SK-N-SH (cell line): Measurements from ENCODE around the gene KMT2A. TPM values are rescaled to one million over a fixed set of nuclear protein-coding genes. Genes with fewer than 3 reads are reported as not detected.
"Not testable (repeated sequence)": the region's sequence is repeated elsewhere in the genome, so short reads cannot be mapped to it uniquely, and the experiment has no call there.

Source experiments
- CTCF ChIA-PET: fragments of 300-600, 350-600 bp; formaldehyde crosslinking; extraction: SDS; loops from one replicate; lab custom pipeline; 2021; lab: Yijun Ruan, JAX
- POLR2A ChIA-PET: fragments of 350-600 bp; sonication (Branson Sonifier 250); formaldehyde crosslinking; extraction: SDS; loops from one replicate; lab custom pipeline; 2020; ENCODE audit warnings: antibody characterized with exemption, inconsistent platforms; lab: Yijun Ruan, JAX
- DNase-seq: peaks from one replicate; pipeline ENCODE4 v3.0.0; 2012
- H2AFZ ChIP-seq: fragments of 200-600 bp; sonication (generic); 2 replicates; pipeline ENCODE4 v1.8.1; 2016; ENCODE audit warnings: antibody characterized with exemption, mild to moderate bottlenecking, low read depth
- H3F3A ChIP-seq: fragments of 200-600 bp; sonication (generic); replicated peaks from 2 replicates; pipeline ENCODE3; 2016; ENCODE audit warnings: antibody characterized with exemption, mild to moderate bottlenecking; ENCODE audit not compliant: insufficient read depth
- H3K27ac ChIP-seq, 2 experiments: fragments of 200-500 bp in 1 of 2; fragments of 200-600 bp in 1 of 2; sonication (Bioruptor generic) in 1 of 2; sonication (generic), shearing (Covaris generic) in 1 of 2; 2 replicates each; pipeline versions ENCODE4 v1.5.1 to v1.6.1; 2014 to 2016; ENCODE audit warnings: low read depth in 2 of 2, inconsistent platforms in 1 of 2, low read length in 1 of 2, mild to moderate bottlenecking in 1 of 2, mixed read lengths in 1 of 2
- H3K27me3 ChIP-seq: fragments of 200-600 bp; sonication (generic), shearing (Covaris generic); 2 replicates; pipeline ENCODE4 v1.6.1; 2016; ENCODE audit warnings: mixed run types; ENCODE audit not compliant: insufficient read depth
- H3K36me3 ChIP-seq, 2 experiments: fragments of 200-500 bp in 1 of 2; fragments of 200-600 bp in 1 of 2; sonication (Bioruptor generic) in 1 of 2; sonication (generic) in 1 of 2; replicated peaks in 1 of 2; 2 replicates each; pipeline versions ENCODE3 to v1.5.1; 2014 to 2016; ENCODE audit warnings: low read length in 1 of 2, mild to moderate bottlenecking in 1 of 2; ENCODE audit not compliant: insufficient read depth in 2 of 2, control insufficient read depth in 1 of 2
- H3K4me1 ChIP-seq, 2 experiments: fragments of 200-500 bp in 1 of 2; fragments of 200-600 bp in 1 of 2; sonication (Bioruptor generic) in 1 of 2; sonication (generic), shearing (Covaris generic) in 1 of 2; 2 replicates each; pipeline versions ENCODE4 v1.5.1 to v1.6.1; 2014 to 2016; ENCODE audit warnings: low read depth in 1 of 2, low read length in 1 of 2, mixed run types in 1 of 2; ENCODE audit not compliant: insufficient read depth in 2 of 2, control insufficient read depth in 1 of 2
- H3K4me2 ChIP-seq: fragments of 200-600 bp; sonication (generic), shearing (Covaris generic); 2 replicates; pipeline ENCODE4 v1.6.1; 2017; ENCODE audit warnings: mixed run types
- H3K4me3 ChIP-seq, 2 experiments: fragments of 200-500 bp in 1 of 2; fragments of 200-600 bp in 1 of 2; sonication (Bioruptor generic) in 1 of 2; sonication (generic), shearing (Covaris generic) in 1 of 2; 2 replicates each; pipeline versions ENCODE4 v1.5.1 to v1.8.1; 2014 to 2016; ENCODE audit warnings: low read depth in 2 of 2, inconsistent platforms in 1 of 2, low read length in 1 of 2, mild to moderate bottlenecking in 1 of 2, mixed read lengths in 1 of 2, moderate library complexity in 1 of 2
- H3K79me2 ChIP-seq: fragments of 200-600 bp; sonication (generic); 2 replicates; pipeline ENCODE4 v1.8.1; 2017; ENCODE audit warnings: mild to moderate bottlenecking; ENCODE audit not compliant: insufficient read depth
- H3K9ac ChIP-seq: fragments of 200-600 bp; sonication (generic); 2 replicates; pipeline ENCODE4 v1.6.1; 2017; ENCODE audit warnings: mixed run types
- H3K9me2 ChIP-seq: fragments of 200-600 bp; sonication (generic); 2 replicates; pipeline ENCODE4 v1.6.1; 2017; ENCODE audit warnings: mixed run types
- H3K9me3 ChIP-seq: fragments of 200-600 bp; sonication (generic); 2 replicates; pipeline ENCODE4 v1.6.1; 2017; ENCODE audit warnings: mixed run types, mild to moderate bottlenecking, moderate library complexity
- H4K20me1 ChIP-seq: fragments of 200-600 bp; sonication (generic); 2 replicates; pipeline ENCODE4 v1.6.1; 2017; ENCODE audit warnings: mild to moderate bottlenecking, mixed run types; ENCODE audit not compliant: insufficient read depth
- EP300 ChIP-seq, 2 experiments: IDR thresholded peaks; 2 replicates each; pipeline versions ENCODE4 v1.4.0 to v1.6.1; 2012; ENCODE audit warnings: borderline replicate concordance in 1 of 2, low read depth in 1 of 2, low read length in 1 of 2
- FOXM1 ChIP-seq: IDR thresholded peaks from 2 replicates; pipeline ENCODE4 v1.4.0; 2012; ENCODE audit warnings: low read depth, mild to moderate bottlenecking
- GABPA ChIP-seq: IDR thresholded peaks from 2 replicates; pipeline ENCODE4 v1.4.0; 2012; ENCODE audit warnings: low read depth, mild to moderate bottlenecking
- SIN3A ChIP-seq: IDR thresholded peaks from 2 replicates; pipeline ENCODE4 v1.6.1; 2012; ENCODE audit warnings: low read depth, mild to moderate bottlenecking, low read length, moderate library complexity, borderline replicate concordance
- SMC3 ChIP-seq: IDR thresholded peaks from 2 replicates; pipeline ENCODE4 v1.6.1; 2012; ENCODE audit warnings: low read depth, low read length, improper control_type of control experiment
- TEAD4 ChIP-seq: IDR thresholded peaks from 2 replicates; pipeline ENCODE4 v1.4.0; 2012; ENCODE audit warnings: mild to moderate bottlenecking, borderline replicate concordance; ENCODE audit not compliant: insufficient read depth
- WGBS: methylation state at CpG from one replicate; pipeline ENCODE4 v1.1.6; 2017; ENCODE audit warnings: low lambda C conversion rate; 5-methylcytosine and 5-hydroxymethylcytosine counted together
- polyA plus RNA-seq, 3 experiments: library from polyadenylated mRNA; depleted of rRNA; stranded (reverse); fragments of >200 nt; gene quantifications; 2 replicates each; pipeline ENCODE4 v1.2.3, GENCODE V29; 2012
- TF ChIP-seq, protein P1 (sequence below): IDR thresholded peaks from 2 replicates; pipeline ENCODE4 v1.4.0; 2012; ENCODE audit warnings: low read depth, borderline replicate concordance
- TF ChIP-seq, protein P2 (sequence below): IDR thresholded peaks from 2 replicates; pipeline ENCODE4 v1.6.1; 2012; ENCODE audit warnings: mild to moderate bottlenecking, low read depth, low read length, moderate library complexity

The KMT2A gene
- polyA plus RNA-seq, 1 of the 3 experiments (the other 2 are of a cell fraction): 15.7 TPM

DNA sequence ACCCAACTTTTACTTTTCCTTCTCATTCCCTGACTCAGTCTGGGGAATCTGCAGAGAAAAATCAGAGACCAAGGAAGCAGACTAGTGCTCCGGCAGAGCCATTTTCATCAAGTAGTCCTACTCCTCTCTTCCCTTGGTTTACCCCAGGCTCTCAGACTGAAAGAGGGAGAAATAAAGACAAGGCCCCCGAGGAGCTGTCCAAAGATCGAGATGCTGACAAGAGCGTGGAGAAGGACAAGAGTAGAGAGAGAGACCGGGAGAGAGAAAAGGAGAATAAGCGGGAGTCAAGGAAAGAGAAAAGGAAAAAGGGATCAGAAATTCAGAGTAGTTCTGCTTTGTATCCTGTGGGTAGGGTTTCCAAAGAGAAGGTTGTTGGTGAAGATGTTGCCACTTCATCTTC is 37.2 kb downstream of the KMT2A start:
- POLR2A ChIA-PET: no interaction called here
- Histone ChIP-seq H3K79me2 (peaks cover 73% of the 10 kb centered on the region), H3K4me1 (no peaks in the 10 kb centered on the region), H3K4me2 (no peak overlapping the region), H3K9me2 (no peaks in the 10 kb centered on the region), H3K27ac (no peak overlapping the region), H3K4me3 (no peak overlapping the region), H4K20me1 (peaks cover 28% of the 10 kb centered on the region), H3K36me3 (peaks cover 54 to 68% of the 10 kb centered on the region in 2 experiments), H3K9me3 (no peaks in the 10 kb centered on the region), H3K27me3 (no peaks in the 10 kb centered on the region), H3F3A (no peaks in the 10 kb centered on the region), H2AFZ (no peak overlapping the region), H3K9ac (no peak overlapping the region)
- TF ChIP-seq, protein P1, sequence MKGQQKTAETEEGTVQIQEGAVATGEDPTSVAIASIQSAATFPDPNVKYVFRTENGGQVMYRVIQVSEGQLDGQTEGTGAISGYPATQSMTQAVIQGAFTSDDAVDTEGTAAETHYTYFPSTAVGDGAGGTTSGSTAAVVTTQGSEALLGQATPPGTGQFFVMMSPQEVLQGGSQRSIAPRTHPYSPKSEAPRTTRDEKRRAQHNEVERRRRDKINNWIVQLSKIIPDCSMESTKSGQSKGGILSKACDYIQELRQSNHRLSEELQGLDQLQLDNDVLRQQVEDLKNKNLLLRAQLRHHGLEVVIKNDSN: no peak
- TF ChIP-seq, protein P2, sequence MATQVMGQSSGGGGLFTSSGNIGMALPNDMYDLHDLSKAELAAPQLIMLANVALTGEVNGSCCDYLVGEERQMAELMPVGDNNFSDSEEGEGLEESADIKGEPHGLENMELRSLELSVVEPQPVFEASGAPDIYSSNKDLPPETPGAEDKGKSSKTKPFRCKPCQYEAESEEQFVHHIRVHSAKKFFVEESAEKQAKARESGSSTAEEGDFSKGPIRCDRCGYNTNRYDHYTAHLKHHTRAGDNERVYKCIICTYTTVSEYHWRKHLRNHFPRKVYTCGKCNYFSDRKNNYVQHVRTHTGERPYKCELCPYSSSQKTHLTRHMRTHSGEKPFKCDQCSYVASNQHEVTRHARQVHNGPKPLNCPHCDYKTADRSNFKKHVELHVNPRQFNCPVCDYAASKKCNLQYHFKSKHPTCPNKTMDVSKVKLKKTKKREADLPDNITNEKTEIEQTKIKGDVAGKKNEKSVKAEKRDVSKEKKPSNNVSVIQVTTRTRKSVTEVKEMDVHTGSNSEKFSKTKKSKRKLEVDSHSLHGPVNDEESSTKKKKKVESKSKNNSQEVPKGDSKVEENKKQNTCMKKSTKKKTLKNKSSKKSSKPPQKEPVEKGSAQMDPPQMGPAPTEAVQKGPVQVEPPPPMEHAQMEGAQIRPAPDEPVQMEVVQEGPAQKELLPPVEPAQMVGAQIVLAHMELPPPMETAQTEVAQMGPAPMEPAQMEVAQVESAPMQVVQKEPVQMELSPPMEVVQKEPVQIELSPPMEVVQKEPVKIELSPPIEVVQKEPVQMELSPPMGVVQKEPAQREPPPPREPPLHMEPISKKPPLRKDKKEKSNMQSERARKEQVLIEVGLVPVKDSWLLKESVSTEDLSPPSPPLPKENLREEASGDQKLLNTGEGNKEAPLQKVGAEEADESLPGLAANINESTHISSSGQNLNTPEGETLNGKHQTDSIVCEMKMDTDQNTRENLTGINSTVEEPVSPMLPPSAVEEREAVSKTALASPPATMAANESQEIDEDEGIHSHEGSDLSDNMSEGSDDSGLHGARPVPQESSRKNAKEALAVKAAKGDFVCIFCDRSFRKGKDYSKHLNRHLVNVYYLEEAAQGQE: peak; percentile 69; the same call in 1 of the 2 replicates
- DNase-seq: no peak
- CTCF ChIA-PET: interaction anchor here (1.4 to 2.9 kb wide), 2 partner anchors 15 to 17 kb away, joined by 4 to 13 read pairs; no protein-coding TSS in a partner anchor
- WGBS: 97% methylated on average over 6 of the region's 6 CpGs

DNA sequence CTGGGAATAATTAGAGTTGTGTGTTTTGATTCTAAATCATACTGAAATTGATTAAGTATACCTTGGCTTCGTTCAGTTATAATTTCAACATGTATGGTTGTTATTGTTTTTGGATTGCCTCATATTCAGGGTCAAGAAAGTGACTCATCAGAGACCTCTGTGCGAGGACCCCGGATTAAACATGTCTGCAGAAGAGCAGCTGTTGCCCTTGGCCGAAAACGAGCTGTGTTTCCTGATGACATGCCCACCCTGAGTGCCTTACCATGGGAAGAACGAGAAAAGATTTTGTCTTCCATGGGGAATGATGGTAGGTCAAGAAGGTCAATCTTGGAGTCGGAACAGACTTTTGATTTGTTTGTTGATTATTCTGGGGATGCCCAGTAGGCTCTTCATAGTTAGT is 40.4 kb downstream of the KMT2A start:
- H3K4me3 ChIP-seq: no peak overlapping the region
- 73% methylated on average over 7 of the region's 7 CpGs for WGBS
- peaks cover 57 to 72% of the 10 kb centered on the region in 2 experiments for H3K36me3 ChIP-seq
- DNase-seq: no peak
- no peaks in the 10 kb centered on the region for H3K9me3 ChIP-seq
- H2AFZ ChIP-seq: no peak overlapping the region
- POLR2A ChIA-PET: no interaction called here
- H3K4me1 ChIP-seq: no peaks in the 10 kb centered on the region
- H3K79me2 ChIP-seq: peaks cover 51% of the 10 kb centered on the region
- H4K20me1 ChIP-seq: peaks cover 5% of the 10 kb centered on the region; the same call in 1 of the 2 replicates
- no peak overlapping the region for H3K27ac ChIP-seq
- no peak overlapping the region for H3K4me2 ChIP-seq
- H3K9ac ChIP-seq: no peak overlapping the region
- CTCF ChIA-PET: interaction anchor here (0.5 to 1.2 kb wide), 4 partner anchors 12 to 94 kb away, joined by 3 to 4 read pairs (median 3); no protein-coding TSS in a partner anchor
- TF ChIP-seq SIN3A (no peak), TEAD4 (no peak), EP300 (IDR thresholded peaks at IDR 0.05; ENCODE audit: borderline replicate concordance in 1 of 2, low read depth in 1 of 2, low read length in 1 of 2) (no peak), FOXM1 (no peak), GABPA (no peak), SMC3 (no peak)
- no peaks in the 10 kb centered on the region for H3K9me2 ChIP-seq
- no peaks in the 10 kb centered on the region for H3F3A ChIP-seq
- no peaks in the 10 kb centered on the region for H3K27me3 ChIP-seq

DNA sequence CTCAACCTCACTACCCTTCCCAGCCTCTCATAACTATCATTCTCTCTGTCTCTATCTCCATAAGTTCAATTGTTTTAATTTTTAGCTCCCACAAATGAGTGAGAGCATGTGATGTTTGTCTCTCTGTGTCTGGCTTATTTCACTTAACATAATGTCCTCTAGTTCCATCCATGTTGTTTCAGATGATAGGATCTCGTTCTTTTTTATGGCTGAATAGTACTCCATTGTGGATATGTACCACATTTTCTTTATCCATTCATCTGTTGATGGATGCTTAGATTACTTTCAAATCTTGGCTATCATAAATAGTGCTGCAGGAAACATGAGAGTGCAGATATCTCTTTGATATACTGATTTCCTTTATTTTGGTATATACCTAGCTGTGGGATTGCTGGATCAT is 44.9 kb downstream of the KMT2A start:
- H3K9me2 ChIP-seq, DNase-seq, H3K4me2 ChIP-seq, H3K27ac ChIP-seq, H3K9me3 ChIP-seq, H2AFZ ChIP-seq, H3K27me3 ChIP-seq, H3K9ac ChIP-seq, H3K4me3 ChIP-seq, POLR2A ChIA-PET, H4K20me1 ChIP-seq, H3K4me1 ChIP-seq: not testable (repeated sequence)
- Histone ChIP-seq H3K79me2 (peaks cover 15% of the 10 kb centered on the region; the same call in 1 of the 2 replicates), H3F3A (peaks cover 22% of the 10 kb centered on the region), H3K36me3 (peaks cover 67 to 88% of the 10 kb centered on the region in 2 experiments)
- 74% methylated on average over 1 of the region's 1 CpG for WGBS
- CTCF ChIA-PET: interaction anchor here (1.3 kb wide), 1 partner anchor 22 kb away, joined by 3 read pairs; no protein-coding TSS in a partner anchor
